ENCODE results near the gene LRP5.

DNA sequence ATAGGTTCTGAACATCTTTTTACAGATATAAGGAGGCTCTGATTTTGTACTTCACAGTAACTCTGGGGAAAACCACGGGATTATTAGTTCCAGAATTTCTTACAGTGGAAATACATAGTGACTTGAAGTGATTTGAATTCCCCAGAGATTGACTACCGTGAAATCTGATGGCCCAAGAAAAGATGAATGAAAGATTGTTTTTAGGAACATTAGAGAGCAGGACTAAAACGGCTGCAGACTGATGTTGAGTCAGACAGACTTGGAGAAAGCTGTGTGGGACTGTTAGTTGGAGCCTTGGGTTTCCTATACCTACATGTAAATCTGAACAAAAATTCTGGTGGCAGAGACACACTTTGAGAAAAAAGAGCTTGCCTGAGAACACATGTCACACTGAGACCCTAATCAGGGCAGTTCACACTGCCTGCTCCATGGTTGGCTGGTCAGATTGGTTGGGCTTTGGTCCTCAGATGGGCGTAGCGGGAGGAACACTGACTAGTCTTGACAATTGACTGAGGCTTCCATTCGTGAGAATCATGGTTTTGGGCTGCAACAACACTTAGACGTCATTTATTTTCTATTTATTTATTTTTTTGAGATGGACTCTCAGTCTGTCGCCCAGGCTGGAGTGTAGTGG lies 154.9 kb downstream of the LRP5 start:
- no peak for TF ChIP-seq POLR2A (IDR thresholded peaks at IDR 0.05)
- TF ChIP-seq, protein P1, sequence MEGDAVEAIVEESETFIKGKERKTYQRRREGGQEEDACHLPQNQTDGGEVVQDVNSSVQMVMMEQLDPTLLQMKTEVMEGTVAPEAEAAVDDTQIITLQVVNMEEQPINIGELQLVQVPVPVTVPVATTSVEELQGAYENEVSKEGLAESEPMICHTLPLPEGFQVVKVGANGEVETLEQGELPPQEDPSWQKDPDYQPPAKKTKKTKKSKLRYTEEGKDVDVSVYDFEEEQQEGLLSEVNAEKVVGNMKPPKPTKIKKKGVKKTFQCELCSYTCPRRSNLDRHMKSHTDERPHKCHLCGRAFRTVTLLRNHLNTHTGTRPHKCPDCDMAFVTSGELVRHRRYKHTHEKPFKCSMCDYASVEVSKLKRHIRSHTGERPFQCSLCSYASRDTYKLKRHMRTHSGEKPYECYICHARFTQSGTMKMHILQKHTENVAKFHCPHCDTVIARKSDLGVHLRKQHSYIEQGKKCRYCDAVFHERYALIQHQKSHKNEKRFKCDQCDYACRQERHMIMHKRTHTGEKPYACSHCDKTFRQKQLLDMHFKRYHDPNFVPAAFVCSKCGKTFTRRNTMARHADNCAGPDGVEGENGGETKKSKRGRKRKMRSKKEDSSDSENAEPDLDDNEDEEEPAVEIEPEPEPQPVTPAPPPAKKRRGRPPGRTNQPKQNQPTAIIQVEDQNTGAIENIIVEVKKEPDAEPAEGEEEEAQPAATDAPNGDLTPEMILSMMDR (IDR thresholded peaks at IDR 0.05), result no peak

Measured in adrenal gland (tissue), 5 donors.